ENCODE results near the gene ARHGAP9. TPM values are rescaled to one million over a fixed set of nuclear protein-coding genes. Genes with fewer than 3 reads are reported as not detected.

ARHGAP9 gene
- total and polyA plus RNA-seq, 8 donors: 0.39 to 11.7 (median 4.9) TPM

DNA sequence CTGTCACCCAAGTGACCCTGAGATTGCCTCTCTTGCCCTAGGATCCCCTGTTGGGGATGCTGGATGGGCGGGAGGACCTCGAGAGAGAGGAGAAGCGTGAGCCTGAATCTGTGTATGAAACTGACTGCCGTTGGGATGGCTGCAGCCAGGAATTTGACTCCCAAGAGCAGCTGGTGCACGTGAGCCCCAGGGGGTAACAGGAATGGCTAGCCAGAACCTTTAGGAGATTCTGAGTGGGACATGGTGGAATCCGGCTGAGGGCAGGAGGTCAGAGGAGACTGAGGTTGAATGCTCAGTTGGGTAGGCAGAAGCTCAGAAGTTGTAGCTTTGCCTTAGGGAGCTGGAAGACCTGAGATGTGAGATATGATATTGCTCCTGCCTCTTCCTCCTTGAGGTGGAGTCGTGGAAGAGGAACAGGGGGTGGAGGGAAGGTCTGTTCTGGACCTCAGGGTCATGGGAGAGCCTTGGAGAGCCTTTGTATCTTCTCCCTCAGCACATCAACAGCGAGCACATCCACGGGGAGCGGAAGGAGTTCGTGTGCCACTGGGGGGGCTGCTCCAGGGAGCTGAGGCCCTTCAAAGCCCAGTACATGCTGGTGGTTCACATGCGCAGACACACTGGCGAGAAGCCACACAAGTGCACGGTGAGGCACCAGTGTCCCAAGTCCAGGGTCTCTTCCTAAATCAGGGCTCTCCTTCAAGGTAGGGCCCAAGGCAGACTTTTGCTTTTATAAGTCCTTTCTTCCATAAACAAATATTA is 13.7 kb downstream of the ARHGAP9 start:
- ATAC-seq: no peak
- no peak for FAIRE-seq
- no peak overlapping the region for H3K4me3 ChIP-seq
- DNase-seq: no peak
- peaks cover 0 to 9% (median 5%) of the 10 kb centered on the region in 3 donors for H3K4me1 ChIP-seq
- WGBS, 2 donors: 50 to 59% methylated on average over 14 of the region's 14 CpGs
- no peaks in the 10 kb centered on the region for H3K9me3 ChIP-seq
- H3K27me3 ChIP-seq: no peaks in the 10 kb centered on the region
- TF ChIP-seq, protein P1, sequence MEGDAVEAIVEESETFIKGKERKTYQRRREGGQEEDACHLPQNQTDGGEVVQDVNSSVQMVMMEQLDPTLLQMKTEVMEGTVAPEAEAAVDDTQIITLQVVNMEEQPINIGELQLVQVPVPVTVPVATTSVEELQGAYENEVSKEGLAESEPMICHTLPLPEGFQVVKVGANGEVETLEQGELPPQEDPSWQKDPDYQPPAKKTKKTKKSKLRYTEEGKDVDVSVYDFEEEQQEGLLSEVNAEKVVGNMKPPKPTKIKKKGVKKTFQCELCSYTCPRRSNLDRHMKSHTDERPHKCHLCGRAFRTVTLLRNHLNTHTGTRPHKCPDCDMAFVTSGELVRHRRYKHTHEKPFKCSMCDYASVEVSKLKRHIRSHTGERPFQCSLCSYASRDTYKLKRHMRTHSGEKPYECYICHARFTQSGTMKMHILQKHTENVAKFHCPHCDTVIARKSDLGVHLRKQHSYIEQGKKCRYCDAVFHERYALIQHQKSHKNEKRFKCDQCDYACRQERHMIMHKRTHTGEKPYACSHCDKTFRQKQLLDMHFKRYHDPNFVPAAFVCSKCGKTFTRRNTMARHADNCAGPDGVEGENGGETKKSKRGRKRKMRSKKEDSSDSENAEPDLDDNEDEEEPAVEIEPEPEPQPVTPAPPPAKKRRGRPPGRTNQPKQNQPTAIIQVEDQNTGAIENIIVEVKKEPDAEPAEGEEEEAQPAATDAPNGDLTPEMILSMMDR (IDR thresholded peaks at IDR 0.05): no peak
- intact Hi-C loops (cut with DNase I): no loop called here
- no peaks in the 10 kb centered on the region for H3K36me3 ChIP-seq
- no peak overlapping the region for H3K27ac ChIP-seq

- intact Hi-C loops (cut with DNase I): no loop called here
- Histone ChIP-seq H3K36me3 (no peaks in the 10 kb centered on the region), H3K4me3 (no peak overlapping the region), H3K27ac (no peak overlapping the region), H3K4me1 (peaks cover 0 to 10% (median 8%) of the 10 kb centered on the region in 3 donors), H3K9me3 (no peaks in the 10 kb centered on the region), H3K27me3 (no peaks in the 10 kb centered on the region)
- no peak for FAIRE-seq
- no peak for DNase-seq
- no peak for ATAC-seq
- TF ChIP-seq, protein P1 (IDR thresholded peaks at IDR 0.05): no peak
- 63 to 71% methylated on average over 6 of the region's 6 CpGs for WGBS, 2 donors
Measured at GRCh38 chr12:57465030-57465746, 14.5 kb downstream of the ARHGAP9 start.

GRCh38 chr12:57464569-57464968 is 15.1 kb downstream of the ARHGAP9 start:
- H3K4me3 ChIP-seq: no peak overlapping the region
- TF ChIP-seq, protein P1 (IDR thresholded peaks at IDR 0.05): no peak

DNA sequence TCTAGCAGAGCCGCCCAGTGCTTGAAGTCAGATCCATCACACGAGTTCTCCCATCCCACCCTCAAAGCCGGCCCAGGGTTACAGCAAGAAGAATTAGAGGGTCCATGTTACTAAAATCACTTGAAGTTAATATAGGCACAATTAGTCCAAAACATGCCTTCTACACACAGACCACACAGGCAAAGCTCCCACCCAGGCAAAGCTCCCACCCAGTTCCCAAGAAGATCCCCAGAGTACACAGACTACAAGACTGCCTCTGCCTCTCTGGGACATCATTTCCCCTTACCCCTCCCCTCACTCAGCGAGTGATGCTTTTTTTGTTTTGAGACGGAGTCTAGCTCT is 16.8 kb downstream of the ARHGAP9 start:
- H3K27me3 ChIP-seq: no peaks in the 10 kb centered on the region
- no peaks in the 10 kb centered on the region for H3K36me3 ChIP-seq
- DNase-seq: no peak
- peaks cover 0 to 12% (median 10%) of the 10 kb centered on the region in 3 donors for H3K4me1 ChIP-seq
- H3K9me3 ChIP-seq: no peaks in the 10 kb centered on the region
- TF ChIP-seq, protein P1 (IDR thresholded peaks at IDR 0.05): no peak
- no peak for FAIRE-seq
- no peak overlapping the region for H3K27ac ChIP-seq
- intact Hi-C loops (cut with DNase I): no loop called here
- H3K4me3 ChIP-seq: no peak overlapping the region
- no peak for ATAC-seq
- WGBS, 2 donors: 16 to 22% methylated on average over 5 of the region's 5 CpGs

More at GRCh38 chr12:57464569-57464968, 15.1 kb downstream of the ARHGAP9 start:
- Histone ChIP-seq H3K27me3 (no peaks in the 10 kb centered on the region), H3K9me3 (no peaks in the 10 kb centered on the region), H3K27ac (no peak overlapping the region), H3K4me1 (peaks cover 0 to 10% (median 8%) of the 10 kb centered on the region in 3 donors), H3K36me3 (no peaks in the 10 kb centered on the region)
- DNase-seq (no peak), ATAC-seq (no peak), FAIRE-seq (no peak)
- 76 to 82% methylated on average over 12 of the region's 12 CpGs for WGBS, 2 donors
- intact Hi-C loops (cut with DNase I): no loop called here
